ENCODE results near the gene FHOD3. TPM values are rescaled to one million over a fixed set of nuclear protein-coding genes. Genes with fewer than 3 reads are reported as not detected.

The FHOD3 gene
- total and polyA plus RNA-seq, 9 of the 15 experiments (the other 6 are each of a cell fraction or from before 2014, with no cell fraction given), result 0.11 TPM; not detected in 8

DNA sequence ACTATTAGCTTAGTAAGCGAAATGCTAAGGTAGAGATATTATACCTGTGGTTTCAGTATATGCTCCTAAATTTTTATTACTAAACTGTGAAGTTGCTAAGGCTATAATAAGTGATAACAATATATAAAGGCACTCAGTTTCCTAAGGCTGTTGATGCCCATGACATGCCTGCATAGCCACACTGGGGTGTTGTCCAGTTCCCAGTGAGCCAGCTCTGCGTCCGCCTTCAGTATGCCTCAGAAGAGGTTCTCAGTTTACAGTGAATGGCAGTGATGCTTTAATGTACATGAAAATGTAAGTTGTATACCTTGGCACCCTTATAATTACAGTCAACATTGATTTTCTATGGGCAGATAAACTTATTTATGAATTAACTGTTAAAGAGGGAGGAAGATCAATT, 7.2 kb downstream of the FHOD3 start:
- Histone ChIP-seq H3K9ac (ENCODE audit: insufficient read depth in 1 of 2, low read depth in 2 of 2, low read length in 2 of 2) (no peak overlapping the region), H3K9me3 (replicated peaks; ENCODE audit: control insufficient read depth, insufficient read depth, low read depth, low read length) (no peaks in the 10 kb centered on the region), H3K27me3 (ENCODE audit: control insufficient read depth in 2 of 2, insufficient read depth in 2 of 2, low read length in 2 of 2) (peaks cover 4 to 22% of the 10 kb centered on the region in 2 experiments; a peak in 4 of 5 replicates), H3K36me3 (ENCODE audit: control insufficient read depth, insufficient read depth, low read length) (no peaks in the 10 kb centered on the region), H3K9me1 (ENCODE audit: control insufficient read depth, insufficient read depth, low read length) (no peaks in the 10 kb centered on the region), H3K4me2 (ENCODE audit: insufficient read depth, low read length) (no peak overlapping the region), H2AFZ (ENCODE audit: low read depth, low read length) (no peak overlapping the region), H3K79me2 (ENCODE audit: control insufficient read depth, insufficient read depth, low read length) (no peaks in the 10 kb centered on the region), H3K4me3 (no peak overlapping the region), H3K27ac (ENCODE audit: extremely low read depth, low read depth, low read length) (no peak overlapping the region), H3K4me1 (replicated peaks in 1 of 2; ENCODE audit: control insufficient read depth in 2 of 2, insufficient read depth in 2 of 2, low read length in 2 of 2) (no peaks in the 10 kb centered on the region), H4K20me1 (replicated peaks; ENCODE audit: control insufficient read depth, insufficient read depth, low read length) (peaks cover 2% of the 10 kb centered on the region; the same call in 1 of the 2 replicates)
- FAIRE-seq, result no peak
- in situ Hi-C loops (cut with MboI), result no loop called here
- no peak for ATAC-seq
- TF ChIP-seq KDM5B (IDR thresholded peaks at IDR 0.05; ENCODE audit: insufficient replicate concordance, low read depth, low read length), result no peak
- no peak for TF ChIP-seq BHLHE40 (IDR thresholded peaks at IDR 0.05; ENCODE audit: low read length)
- TF ChIP-seq ZNF584 (CRISPR knock-in tag; IDR thresholded peaks at IDR 0.05; ENCODE audit: low read depth), result no peak
- no peak for TF ChIP-seq BDP1 (IDR thresholded peaks at IDR 0.05; ENCODE audit: insufficient read depth, insufficient read length)
- no peak for TF ChIP-seq MBD2 (IDR thresholded peaks at IDR 0.05; ENCODE audit: borderline replicate concordance, low read depth)
- TF ChIP-seq NBN (IDR thresholded peaks at IDR 0.05; ENCODE audit: low read depth), result no peak
- no peak for TF ChIP-seq HMG20B (CRISPR knock-in tag; IDR thresholded peaks at IDR 0.05)
- no peak for DNase-seq (ENCODE audit: extremely low read depth in 1 of 4, low spot score in 3 of 4)
- intact Hi-C loops (cut with micrococcal nuclease), result no loop called here
- CTCF ChIA-PET (ENCODE audit: low intra/inter-chr PET ratio), result no interaction called here
- 3% methylated on average over 3 of the region's 3 CpGs for WGBS (ENCODE audit: insufficient coverage, low coverage, missing lambda C conversion rate)
- POLR2A ChIA-PET, result no interaction called here
- BruUV-seq (replicated peaks), result no TSS peak

DNA sequence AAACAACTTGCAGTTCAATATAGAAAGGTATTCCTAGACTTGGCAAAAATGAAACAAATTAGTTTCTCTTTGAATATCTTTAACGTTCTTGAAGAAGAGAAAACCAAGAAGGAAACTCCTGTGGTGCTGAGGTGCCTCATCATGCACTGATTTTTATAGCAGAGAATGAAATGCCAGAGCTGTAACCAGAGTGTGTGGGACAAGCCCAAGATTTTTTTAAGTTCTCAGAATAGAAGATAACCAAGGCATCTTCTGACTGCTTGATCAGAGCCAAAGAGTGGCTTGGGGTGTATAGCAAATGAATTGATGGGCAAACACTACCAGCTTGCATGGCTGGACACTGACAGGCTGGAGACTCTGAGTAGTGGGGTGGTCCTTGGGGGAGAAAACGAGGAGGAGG, 7.9 kb downstream of the FHOD3 start:
- Histone ChIP-seq H3K27me3 (ENCODE audit: control insufficient read depth in 2 of 2, insufficient read depth in 2 of 2, low read length in 2 of 2) (peaks cover 2 to 16% of the 10 kb centered on the region in 2 experiments; a peak in 4 of 5 replicates), H2AFZ (ENCODE audit: low read depth, low read length) (no peak overlapping the region), H3K27ac (ENCODE audit: extremely low read depth, low read depth, low read length) (no peak overlapping the region), H3K4me3 (no peak overlapping the region), H3K4me2 (ENCODE audit: insufficient read depth, low read length) (no peak overlapping the region), H3K9me3 (replicated peaks; ENCODE audit: control insufficient read depth, insufficient read depth, low read depth, low read length) (no peaks in the 10 kb centered on the region), H4K20me1 (replicated peaks; ENCODE audit: control insufficient read depth, insufficient read depth, low read length) (0 out of 2 replicates have a peak, but pooled peaks cover under 1% of the 10 kb centered on the region), H3K9me1 (ENCODE audit: control insufficient read depth, insufficient read depth, low read length) (no peaks in the 10 kb centered on the region), H3K9ac (ENCODE audit: insufficient read depth in 1 of 2, low read depth in 2 of 2, low read length in 2 of 2) (no peak overlapping the region), H3K36me3 (ENCODE audit: control insufficient read depth, insufficient read depth, low read length) (no peaks in the 10 kb centered on the region), H3K79me2 (ENCODE audit: control insufficient read depth, insufficient read depth, low read length) (no peaks in the 10 kb centered on the region), H3K4me1 (replicated peaks in 1 of 2; ENCODE audit: control insufficient read depth in 2 of 2, insufficient read depth in 2 of 2, low read length in 2 of 2) (no peaks in the 10 kb centered on the region; a peak in 1 of 5 replicates)
- POLR2A ChIA-PET, result interaction anchor here (0.5 kb wide), 1 partner anchor 27 kb away, joined by 3 read pairs; no protein-coding TSS in a partner anchor
- intact Hi-C loops (cut with micrococcal nuclease) (no loop called here), in situ Hi-C loops (cut with MboI) (no loop called here)
- WGBS (ENCODE audit: insufficient coverage, low coverage, missing lambda C conversion rate), result 0% methylated on average over 2 of the region's 2 CpGs
- no TSS peak for BruUV-seq (replicated peaks)
- ATAC-seq (no peak), DNase-seq (ENCODE audit: extremely low read depth in 1 of 4, low spot score in 3 of 4) (no peak), FAIRE-seq (no peak)
- CTCF ChIA-PET (ENCODE audit: low intra/inter-chr PET ratio), result no interaction called here
- TF ChIP-seq, protein P1, sequence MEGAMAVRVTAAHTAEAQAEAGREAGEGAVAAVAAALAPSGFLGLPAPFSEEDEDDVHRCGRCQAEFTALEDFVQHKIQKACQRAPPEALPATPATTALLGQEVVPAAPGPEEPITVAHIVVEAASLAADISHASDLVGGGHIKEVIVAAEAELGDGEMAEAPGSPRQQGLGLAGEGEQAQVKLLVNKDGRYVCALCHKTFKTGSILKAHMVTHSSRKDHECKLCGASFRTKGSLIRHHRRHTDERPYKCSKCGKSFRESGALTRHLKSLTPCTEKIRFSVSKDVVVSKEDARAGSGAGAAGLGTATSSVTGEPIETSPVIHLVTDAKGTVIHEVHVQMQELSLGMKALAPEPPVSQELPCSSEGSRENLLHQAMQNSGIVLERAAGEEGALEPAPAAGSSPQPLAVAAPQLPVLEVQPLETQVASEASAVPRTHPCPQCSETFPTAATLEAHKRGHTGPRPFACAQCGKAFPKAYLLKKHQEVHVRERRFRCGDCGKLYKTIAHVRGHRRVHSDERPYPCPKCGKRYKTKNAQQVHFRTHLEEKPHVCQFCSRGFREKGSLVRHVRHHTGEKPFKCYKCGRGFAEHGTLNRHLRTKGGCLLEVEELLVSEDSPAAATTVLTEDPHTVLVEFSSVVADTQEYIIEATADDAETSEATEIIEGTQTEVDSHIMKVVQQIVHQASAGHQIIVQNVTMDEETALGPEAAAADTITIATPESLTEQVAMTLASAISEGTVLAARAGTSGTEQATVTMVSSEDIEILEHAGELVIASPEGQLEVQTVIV (CRISPR knock-in tag; IDR thresholded peaks at IDR 0.05; ENCODE audit: borderline replicate concordance), result no peak
- TF ChIP-seq CC2D1A (IDR thresholded peaks at IDR 0.05), result no peak
- TF ChIP-seq, protein P2, sequence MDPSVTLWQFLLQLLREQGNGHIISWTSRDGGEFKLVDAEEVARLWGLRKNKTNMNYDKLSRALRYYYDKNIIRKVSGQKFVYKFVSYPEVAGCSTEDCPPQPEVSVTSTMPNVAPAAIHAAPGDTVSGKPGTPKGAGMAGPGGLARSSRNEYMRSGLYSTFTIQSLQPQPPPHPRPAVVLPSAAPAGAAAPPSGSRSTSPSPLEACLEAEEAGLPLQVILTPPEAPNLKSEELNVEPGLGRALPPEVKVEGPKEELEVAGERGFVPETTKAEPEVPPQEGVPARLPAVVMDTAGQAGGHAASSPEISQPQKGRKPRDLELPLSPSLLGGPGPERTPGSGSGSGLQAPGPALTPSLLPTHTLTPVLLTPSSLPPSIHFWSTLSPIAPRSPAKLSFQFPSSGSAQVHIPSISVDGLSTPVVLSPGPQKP (CRISPR knock-in tag; IDR thresholded peaks at IDR 0.05), result no peak
- TF ChIP-seq, protein P3, sequence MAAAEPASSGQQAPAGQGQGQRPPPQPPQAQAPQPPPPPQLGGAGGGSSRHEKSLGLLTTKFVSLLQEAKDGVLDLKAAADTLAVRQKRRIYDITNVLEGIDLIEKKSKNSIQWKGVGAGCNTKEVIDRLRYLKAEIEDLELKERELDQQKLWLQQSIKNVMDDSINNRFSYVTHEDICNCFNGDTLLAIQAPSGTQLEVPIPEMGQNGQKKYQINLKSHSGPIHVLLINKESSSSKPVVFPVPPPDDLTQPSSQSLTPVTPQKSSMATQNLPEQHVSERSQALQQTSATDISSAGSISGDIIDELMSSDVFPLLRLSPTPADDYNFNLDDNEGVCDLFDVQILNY (CRISPR knock-in tag; IDR thresholded peaks at IDR 0.05), result no peak
- TF ChIP-seq TCF15 (CRISPR knock-in tag; IDR thresholded peaks at IDR 0.05), result no peak

Measured in K562 (cell line).